ENCODE data around the gene SLC35F6.
"Not testable (repeated sequence)": the region's sequence is repeated elsewhere in the genome, so short reads cannot be mapped to it uniquely, and the experiment has no call there.

The SLC35F6 gene

DNA sequence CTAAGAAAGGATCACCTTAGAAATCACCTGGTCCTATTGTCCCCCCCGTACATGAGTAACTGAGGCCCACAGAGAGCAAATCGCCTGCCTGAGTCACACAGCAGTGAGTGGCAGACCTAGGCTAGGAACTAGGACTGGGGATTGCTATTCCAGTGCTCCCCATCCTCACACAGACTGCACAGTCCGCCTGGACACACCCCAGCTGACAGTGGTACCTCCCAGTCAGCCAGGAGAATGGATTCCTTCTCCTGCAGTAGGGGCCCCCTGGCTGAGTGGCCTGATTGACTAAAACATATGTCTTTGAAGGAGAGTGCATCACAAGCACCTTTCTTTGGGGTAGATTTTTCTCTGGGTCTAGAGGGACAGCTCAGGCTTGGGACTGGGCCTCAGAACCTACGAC is 32.4 kb upstream of the SLC35F6 start:
- no peak for DNase-seq (ENCODE audit: low read depth)

DNA sequence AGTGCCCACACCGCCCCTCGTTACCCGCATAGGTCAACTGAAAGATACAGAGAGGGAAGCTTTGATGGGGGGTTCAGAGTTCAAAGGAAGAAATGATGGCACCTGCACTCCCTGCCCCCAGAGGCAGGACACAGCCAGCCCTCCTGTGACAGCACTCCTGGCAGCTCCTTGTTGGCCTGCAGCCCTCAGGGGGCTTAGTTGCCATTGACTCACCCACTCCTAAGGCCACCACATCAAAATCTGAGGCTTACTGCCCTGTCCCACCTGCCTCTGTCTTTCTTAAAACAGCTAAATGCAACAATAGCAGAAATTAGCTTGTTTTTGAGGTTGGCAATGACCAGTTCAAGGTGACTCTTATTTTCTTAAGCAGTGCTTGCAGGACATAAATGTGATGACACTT is 31.6 kb upstream of the SLC35F6 start:
- DNase-seq (ENCODE audit: low read depth): no peak

DNA sequence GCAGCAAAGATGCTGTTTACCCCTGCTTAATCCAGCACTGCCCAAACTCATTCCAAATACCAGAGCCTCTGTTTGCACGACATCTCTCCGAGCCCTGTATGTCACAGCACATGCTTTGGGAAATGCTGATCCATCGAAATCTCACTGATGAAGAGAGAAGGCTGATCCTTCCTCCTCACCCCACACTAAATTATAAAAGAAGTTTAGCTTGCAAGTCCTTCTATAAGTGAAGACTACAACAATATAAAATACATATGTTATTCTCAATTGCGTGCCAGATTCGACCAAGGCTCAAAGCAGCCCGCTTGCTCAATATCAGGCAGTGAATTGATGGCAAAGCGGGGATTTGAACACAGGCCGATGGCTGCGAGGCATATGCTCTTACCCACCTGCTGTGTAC is 30.7 kb upstream of the SLC35F6 start:
- DNase-seq (ENCODE audit: low read depth): no peak

DNA sequence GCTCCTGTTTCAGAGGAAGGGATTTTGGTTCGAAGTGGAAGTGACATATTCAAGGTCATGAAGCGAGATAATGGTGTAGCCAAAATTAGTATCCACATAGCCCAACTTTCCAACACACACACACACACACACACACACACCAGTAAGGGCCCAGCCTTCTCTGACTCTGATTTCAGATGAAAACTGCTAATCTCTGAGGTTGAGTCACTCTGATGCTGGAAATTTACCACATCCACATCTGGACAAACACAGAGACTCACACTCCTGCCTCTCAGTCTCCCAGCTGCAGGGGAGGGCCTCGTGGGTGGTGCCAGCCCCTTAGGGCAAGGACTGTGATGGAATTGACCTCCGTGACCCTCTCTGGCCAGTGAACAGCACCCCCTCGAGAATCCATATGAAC is 29.0 kb upstream of the SLC35F6 start:
- no peak for DNase-seq (ENCODE audit: low read depth)

DNA sequence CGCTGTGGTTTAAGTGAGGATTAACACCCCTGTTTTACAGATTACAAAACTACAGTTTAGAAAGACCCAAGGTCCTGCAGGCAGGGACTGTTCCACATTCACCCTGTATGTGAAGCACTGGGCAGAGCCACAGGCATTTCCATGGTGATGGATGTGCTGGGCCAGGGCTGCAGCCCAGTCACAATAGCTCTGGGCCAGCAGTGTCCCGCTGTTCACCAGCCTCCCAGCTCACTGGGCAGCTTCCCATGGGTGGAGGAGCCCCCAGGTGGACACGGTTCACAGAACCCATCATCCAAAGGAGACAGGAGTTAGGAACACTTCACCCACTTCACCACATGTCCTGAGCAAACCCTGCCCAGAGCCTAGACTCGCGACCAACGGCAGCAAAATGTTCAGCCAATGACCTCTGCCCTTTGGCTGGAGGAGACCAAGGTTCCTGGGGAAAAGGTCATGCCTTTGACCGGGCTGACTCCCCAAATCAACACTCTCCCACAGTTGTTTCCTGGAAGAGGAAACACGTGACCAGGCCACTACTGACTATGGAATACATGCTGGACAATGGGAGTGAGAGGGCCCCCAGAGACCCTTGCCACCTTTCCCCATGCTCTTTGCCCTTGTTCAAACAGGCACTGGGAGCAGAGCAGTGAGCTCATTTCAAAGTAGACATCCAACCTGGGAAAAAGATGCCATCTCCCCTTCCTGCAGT is 28.0 kb upstream of the SLC35F6 start:
- DNase-seq (ENCODE audit: low read depth): no peak

DNA sequence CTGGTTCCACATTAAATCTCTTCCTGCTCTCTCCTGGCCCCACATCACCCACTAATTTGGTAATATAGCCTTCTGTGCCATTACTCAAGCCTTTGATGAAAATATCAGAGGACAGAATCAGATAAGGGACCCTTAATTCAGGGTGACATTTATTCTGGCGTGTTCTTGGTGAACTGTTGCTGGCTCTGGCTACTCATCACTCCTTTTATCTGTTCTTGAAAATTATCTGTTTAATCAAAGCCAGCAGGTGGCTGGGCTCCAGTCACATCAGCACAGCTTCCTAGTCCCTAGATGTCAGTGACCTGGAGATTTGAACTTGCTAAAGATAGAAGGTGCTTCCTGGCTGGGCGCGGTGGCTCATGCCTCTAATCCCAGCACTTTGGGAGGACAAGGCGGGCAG is 26.9 kb upstream of the SLC35F6 start:
- DNase-seq (ENCODE audit: low read depth): no peak

DNA sequence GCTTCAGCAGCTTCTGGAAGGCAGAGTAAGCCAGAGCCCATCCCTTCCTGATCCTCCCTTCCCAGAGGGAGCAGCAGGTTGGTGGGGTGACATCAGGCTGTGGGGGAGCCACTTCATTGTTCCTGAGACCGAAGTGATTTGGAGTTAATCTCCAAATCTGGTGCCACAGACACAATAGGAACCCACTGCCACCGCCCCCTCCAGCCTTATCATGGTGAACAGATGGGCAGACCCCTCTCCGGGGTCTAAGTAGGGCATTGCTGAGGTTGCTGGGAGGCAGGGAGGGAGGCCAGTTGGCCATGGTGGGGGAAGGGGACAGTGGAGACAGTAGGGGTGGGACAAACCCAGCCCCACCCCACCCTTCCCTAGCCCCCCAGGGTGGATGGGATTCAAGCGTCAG is 25.6 kb upstream of the SLC35F6 start:
- no peak for DNase-seq (ENCODE audit: low read depth)

DNA sequence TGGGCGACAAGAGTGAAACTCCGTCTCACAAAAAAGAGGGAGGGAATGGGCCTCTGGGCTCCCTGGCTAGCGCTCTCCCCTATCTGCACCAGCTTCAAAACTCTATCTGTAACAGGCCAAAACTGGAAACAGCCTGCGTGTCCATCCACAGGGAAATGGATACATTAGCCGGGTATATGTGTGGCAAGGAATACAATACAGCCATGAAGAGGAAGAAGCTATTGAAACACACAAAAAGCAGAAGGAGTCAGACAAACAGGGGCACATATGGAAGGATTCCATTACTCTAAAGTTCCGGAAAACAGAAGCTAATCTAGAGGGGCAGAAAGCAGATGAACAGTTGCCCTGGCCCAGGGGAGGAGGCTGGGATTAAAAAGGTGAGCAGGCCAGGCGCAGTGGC is 24.6 kb upstream of the SLC35F6 start:
- no peak for DNase-seq (ENCODE audit: low read depth)

DNA sequence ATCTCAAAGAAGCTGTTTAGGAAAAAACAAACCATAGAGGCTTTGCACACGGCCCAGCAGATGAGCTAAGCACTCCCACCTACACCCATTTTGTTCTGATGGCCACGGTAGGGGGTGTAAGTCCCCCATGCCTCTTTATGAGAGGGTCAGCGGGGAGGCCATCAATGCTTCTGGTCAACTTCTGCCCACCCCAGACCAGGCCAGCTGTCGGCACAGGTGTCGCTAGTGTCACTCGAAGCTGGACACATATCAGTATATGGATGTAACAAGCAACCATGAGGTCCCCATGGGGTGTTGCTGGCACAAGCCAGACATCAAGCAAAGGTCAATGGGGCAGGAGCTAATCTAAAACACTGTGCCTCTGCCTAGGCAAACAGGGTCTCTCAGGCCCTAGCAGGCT is 23.7 kb upstream of the SLC35F6 start:
- DNase-seq (ENCODE audit: low read depth): no peak

DNA sequence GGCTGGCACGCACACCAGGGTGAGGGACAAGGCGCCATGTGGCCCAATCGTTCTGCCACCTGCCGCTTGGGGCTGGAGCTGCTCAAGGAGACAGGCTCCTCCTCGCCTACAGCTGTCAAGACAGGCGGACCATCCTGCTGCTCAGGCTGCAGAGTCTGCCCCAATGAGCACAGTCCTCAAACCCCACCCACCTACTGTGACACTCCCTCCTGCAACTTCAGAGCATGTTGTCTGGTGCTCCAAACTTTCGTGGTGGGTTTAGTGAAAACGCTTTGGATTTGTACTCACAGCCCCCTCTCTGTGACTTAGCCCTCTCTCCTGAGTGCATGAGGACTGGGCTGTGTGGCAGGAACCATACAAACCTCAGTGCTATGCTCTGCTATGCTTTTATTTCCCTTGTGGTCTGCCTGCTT is 23.2 kb upstream of the SLC35F6 start:
- no peak for DNase-seq (ENCODE audit: low read depth)

DNA sequence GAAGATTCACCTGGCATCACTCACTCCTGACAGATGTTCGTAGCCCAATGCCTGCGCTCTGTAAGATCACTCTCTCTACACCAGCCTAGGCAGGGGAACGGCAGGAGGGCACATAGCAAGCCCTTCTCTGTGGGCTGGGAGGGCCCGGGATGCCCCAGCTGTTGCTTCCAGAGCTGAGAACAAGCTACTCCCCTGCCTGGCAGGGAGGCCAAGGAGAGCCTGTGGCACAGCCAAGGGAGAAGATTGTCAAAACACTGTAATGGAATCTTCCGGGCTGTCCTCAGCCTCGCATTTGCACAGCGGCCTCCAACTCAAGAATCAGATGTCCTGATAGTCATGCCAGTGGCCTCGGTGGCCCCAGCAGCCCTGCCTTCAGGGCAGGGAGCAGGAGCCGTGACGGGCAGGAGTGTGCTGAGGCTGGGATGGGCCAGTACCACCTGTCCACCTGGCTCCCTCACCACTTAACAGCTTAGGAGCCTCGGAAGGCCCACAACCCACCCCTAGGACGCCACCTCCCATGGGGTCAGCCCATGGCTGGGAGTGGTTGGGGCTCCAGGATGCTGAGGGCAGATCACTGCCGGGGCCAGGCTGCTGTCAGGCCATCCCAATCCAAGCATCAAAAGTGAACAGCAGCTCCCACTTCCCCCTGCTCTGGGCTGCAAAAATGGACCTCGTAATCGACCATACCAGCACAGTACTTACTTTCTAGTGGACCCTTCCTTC is 21.9 kb upstream of the SLC35F6 start:
- DNase-seq (ENCODE audit: low read depth): no peak

DNA sequence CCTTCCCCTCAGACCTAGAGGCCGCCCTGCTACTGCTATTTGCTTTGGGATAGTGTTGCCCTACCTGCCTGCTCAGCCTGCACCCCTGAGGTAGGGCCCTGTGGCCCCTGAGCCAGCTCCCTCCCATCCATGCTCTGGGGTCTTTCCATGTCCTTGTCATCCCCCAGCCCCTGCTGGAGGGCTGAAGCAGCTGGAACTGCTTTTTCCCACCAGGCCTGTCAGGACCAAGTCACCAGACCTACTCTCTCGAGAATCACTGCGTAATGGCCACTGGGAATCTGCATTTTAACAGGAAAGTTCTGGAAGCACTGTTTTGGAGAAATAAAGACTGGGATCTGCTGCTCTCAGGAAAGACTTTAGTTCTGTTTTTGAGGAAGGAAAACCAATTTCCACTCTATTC is 20.2 kb upstream of the SLC35F6 start:
- DNase-seq (ENCODE audit: low read depth): no peak

DNA sequence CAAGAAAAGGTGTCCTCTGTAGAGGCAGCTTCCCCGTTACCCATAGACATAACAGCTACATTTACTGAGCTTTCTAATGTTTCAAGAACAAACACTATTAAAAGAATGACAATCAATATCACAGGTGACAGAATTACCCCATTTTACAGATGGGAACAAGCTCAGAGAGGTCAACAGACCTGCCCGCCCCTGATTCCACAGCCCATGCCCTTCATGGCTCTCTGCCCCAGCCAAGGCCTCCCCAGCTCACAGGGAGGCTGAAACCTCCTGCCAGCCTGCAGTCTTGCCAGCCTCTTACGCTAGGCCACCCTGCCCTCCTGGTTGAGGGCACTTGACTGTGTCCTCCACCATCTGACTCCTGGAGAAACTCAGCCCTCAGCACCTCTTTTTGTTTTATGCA is 19.1 kb upstream of the SLC35F6 start:
- no peak for DNase-seq (ENCODE audit: low read depth)

DNA sequence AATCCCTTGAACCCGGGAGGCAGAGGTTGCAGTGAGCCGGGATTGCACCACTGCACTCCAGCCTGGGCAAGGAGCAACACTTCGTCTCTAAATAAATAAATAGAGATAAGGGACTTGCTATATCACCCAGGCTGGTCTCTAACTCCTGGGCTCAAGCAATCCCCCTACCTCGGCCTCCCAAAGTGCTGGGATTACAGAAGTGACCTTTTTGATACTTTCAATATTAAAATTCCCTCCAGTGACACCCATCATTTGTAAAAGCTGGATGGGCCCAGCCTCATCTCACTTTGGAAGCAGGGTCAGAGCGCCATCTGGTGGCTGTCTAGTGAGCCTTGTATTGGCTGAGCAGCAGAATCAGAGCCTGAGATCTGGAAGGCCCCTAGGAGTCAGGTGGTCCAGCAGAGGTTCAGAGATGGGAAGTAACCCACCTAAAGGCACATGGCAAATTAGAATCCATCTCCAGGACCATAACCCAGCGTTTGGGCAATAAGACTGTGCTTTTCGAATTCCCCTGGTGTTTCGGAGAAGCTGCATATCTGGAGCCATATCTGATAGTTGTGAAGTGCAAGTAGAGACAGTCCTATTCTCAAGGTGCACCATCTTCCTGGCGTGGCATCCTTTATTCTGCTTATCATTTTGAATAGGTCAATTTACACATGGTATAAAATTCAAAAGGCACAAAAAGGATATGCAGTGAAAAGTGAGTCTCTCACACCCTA is 18.3 kb upstream of the SLC35F6 start:
- peak; percentile 64 for DNase-seq (ENCODE audit: low read depth)

DNA sequence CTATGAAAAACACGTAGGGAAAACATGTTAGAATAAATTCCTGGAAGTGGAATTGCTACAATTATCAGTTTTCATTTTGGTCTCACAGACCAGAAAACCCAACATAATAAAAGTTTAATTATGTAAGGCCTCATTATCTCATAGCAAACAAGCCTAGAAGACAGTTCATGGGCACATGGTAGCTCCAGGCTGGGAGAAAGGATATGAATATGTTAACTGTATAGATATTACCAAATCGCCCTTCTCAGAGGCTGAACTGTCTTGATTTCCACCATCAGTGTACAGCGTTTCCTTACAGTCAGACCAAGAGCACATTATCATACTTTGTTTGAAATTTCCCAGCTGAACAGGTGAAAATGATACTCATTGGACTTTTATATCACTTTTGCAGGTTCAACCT is 17.1 kb upstream of the SLC35F6 start:
- DNase-seq (ENCODE audit: low read depth): no peak

DNA sequence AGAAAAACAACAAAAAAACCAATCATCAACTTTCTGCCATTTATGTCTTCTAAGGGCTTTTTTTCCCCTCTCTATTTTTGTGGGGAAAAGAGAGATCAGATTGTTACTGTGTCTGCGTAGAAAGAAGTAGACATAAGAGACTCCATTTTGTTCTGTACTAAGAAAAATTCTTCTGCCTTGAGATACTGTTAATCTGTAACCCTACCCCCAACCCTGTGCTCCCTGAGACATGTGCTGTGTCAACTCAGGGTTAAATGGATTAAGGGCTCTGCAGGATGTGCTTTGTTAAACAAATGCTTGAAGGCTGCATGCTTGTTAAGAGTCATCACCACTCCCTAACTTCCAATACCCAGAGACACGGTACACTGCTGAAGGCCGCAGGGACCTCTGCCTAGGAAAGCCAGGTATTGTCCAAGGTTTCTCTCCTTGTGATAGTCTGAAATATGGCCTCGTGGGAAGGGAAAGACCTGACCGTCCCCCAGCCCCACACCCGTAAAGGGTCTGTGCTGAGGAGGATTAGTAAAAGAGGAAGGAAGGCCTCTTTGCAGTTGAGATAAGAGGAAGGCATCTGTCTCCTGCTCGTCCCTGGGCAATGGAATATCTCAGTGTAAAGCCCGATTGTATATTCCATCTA is 14.2 kb upstream of the SLC35F6 start:
- DNase-seq (ENCODE audit: low read depth): not testable (repeated sequence)

DNA sequence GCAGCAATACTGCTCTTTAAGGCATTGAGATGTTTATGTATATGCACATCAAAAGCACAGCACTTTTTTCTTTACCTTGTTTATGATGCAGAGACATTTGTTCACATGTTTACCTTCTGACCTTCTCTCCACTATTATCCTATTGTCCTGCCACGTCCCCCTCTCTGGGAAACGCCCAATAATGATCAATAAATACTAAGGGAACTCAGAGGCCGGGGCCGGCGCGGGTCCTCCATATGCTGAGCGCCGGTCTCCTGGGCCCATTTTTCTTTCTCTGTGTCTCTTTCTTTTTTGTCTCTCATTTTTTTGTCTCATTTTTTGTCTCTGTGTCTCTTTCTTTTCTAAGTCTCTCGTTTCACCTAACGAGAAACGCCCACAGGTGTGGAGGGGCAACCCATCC is 13.6 kb upstream of the SLC35F6 start:
- DNase-seq (ENCODE audit: low read depth): not testable (repeated sequence)

DNA sequence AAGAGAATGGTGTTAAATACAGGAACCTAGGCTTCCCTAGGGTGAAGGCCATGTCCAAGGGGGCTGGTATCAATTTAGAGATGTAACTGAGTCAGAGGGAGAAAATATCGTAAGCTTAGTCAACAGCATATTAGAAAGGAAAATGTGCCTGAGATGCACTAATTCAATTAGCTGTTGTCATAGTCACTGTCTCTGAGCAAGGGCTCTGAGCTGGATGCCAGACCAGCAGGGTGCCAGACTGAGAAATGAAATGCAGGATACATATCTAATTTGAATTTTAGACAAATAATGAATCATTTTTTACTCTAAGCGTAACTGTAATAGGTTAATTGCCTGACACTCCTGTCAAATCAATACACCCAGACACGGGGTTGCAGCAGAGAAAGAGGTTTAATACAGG is 11.4 kb upstream of the SLC35F6 start:
- DNase-seq (ENCODE audit: low read depth): no peak

DNA sequence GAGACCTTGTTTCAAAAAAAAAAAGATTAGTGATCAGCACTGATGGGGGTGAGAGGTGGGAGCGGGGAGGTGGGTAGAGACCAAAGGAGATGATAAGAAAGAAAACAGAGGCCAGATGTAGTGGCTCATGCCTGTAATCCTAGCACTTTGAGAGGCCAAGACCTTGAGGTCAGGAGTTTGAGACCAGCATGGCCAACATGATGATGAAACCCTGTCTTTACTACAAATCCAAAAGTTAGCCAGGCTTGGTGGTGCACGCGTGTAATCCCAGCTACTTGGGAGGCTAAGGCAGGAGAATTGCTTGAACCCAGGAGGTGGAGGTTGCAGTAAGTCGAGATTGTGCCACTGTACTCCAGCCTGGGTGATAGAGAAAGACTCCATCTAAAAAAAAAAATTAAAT is 9.5 kb upstream of the SLC35F6 start:
- no peak for DNase-seq (ENCODE audit: low read depth)

DNA sequence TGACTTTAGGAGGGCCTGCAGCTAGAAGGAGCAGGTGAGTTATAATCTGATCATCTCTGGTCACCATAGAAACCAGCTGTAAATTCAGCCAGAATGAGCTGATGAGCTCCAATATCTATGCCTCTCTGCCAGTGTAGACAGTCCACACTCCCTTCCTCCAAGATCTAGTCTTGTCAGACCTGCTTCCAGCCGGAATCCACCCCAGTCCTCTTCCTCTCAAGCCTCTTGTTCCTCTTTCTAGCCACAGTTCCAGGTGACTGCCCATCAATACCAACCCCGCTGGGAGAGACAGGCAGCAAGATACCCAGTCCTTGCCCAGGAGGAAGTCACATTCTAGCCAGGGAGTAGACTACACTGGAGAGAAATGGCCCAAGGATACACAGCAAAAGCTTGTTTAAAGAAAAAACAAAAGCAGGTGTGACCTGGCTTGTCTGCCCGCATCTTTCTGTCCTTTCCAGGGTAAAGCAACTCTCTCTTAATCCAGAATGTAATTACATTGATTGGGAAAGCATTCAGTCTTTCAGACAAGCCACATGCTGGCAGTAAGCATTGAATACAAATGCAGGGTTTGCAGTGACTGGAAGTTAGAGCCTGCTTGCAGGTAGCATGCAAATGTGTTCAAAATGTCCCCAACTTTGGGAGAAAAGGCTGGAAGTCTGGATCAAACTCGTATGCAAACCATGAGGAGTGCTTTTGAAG is 9.0 kb upstream of the SLC35F6 start:
- peak; percentile 75 for DNase-seq (ENCODE audit: low read depth)

DNA sequence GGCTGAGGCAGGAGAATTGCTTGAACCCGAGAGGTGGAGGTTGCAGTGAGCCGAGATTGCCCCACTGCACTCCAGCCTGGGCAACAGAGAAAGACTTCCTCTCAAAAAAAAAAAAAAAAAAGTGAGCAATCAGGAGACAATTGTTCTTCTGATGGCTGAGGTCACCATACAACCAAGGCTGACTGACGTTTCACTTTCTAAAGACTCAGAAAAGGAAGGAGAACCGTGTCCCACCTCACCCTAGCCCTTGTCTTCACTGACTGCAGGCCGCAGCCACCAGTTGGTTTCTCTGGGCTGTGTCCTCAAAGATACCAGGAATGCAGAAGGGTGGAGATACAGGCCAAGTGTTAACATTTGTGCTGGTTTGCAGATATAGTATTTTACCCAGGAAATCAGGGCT is 7.7 kb upstream of the SLC35F6 start:
- DNase-seq (ENCODE audit: low read depth): no peak
